GM12873 (cell line): Measurements from ENCODE around the gene GMEB2.

ENCODE experiments used
- CTCF ChIP-seq: IDR thresholded peaks from 2 replicates; pipeline ENCODE4 v1.5.1; 2012; ENCODE audit warnings: low read depth, mild to moderate bottlenecking, moderate library complexity, low read length, control low read depth; ENCODE audit not compliant: insufficient read depth; ENCODE audit errors: missing control alignments

The GMEB2 gene

GRCh38 chr20:63565699-63566335, 61.1 kb downstream of the GMEB2 start:
- no peak for TF ChIP-seq CTCF

GRCh38 chr20:63565021-63565698, 61.7 kb downstream of the GMEB2 start:
- TF ChIP-seq CTCF: no peak

GRCh38 chr20:63564036-63564810, 62.7 kb downstream of the GMEB2 start:
- no peak for TF ChIP-seq CTCF

GRCh38 chr20:63563225-63563935, 63.5 kb downstream of the GMEB2 start:
- no peak for TF ChIP-seq CTCF

GRCh38 chr20:63562461-63563224, 64.3 kb downstream of the GMEB2 start:
- TF ChIP-seq CTCF: no peak

- TF ChIP-seq CTCF: no peak
Measured at GRCh38 chr20:63561624-63562396, 65.1 kb downstream of the GMEB2 start.
